Measurements from ENCODE around the gene PRRC1.
A peak's percentile ranks its signal among the peaks of the same experiment; 100 is the strongest.

The PRRC1 gene

DNA sequence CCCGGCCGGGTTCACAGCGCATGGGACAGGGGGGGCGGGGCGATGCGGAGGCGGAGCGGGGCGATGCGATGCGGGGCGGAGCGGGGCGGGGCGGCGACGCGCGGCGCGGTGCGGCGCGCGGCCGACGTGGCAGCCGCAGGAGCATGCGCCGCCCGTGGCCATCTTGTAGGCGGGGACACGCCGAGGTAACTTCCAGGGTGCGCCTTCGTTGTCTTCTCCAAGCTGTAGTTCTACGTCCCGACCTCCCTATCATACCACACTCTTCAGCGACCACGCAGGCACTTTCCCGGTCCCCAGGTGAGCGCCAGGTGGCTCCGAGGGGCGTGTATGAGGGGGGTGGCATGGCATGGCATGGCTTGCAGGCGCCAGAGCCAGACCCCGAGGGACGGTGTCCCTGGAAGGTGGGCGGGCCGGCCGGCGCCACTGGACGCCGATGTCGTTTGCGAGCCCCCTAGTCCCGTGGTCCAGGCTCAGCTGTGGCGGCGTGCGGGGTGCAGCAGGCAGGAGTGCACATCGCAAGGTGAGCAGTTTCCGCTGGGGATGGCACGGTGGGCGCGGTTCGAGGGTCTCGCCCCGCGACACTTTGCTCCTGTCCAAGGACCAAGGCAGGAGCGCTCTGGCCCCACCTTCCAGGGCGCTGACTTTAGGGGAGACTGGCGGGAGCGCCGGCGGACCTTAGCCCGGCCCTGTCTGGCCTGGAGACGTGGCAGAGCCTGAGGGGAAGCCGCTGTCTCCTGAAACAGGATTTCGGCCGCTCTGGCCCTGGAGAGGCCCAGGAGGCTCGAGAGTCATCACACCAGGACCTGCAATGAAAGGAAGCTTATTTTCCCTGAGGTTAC is at the start of gene PRRC1:
TSS of gene PRRC1 (plus strand) at position 161 of the 839 bp plus-strand sequence. CDS start 5,840 bp downstream, outside the sequence.
- peak; percentile 49 to 65 for DNase-seq (ENCODE audit: low read depth in 2 of 2, low spot score in 1 of 2)

GRCh38 chr5:127471211-127471610 is 46.2 kb upstream of the PRRC1 start:
- DNase-seq (ENCODE audit: low read depth in 2 of 2, low spot score in 1 of 2) = no peak

- DNase-seq (ENCODE audit: low read depth in 2 of 2, low spot score in 1 of 2) = no peak
Observed at GRCh38 chr5:127472700-127473099, 44.7 kb upstream of the PRRC1 start.

DNA sequence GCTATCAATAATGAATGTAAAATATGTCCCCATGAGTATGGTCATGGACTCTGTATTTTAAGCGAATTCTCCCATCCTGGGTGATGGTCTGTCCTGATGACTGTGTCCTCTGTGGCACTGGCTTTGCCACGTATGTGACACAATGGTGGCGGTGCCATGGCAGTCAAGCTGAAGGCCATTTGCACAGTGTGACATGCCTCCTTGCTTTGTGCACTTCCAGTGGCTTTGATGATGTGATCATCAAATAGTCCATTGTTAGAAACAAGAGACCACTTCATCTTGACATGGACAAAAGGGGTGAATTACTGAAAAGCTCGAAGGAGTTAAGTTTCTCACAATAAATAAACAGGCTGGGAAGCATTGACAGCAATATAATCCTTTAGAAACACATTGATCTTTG is 31.0 kb upstream of the PRRC1 start:
- no peak for DNase-seq (ENCODE audit: low read depth in 2 of 2, low spot score in 1 of 2)

DNA sequence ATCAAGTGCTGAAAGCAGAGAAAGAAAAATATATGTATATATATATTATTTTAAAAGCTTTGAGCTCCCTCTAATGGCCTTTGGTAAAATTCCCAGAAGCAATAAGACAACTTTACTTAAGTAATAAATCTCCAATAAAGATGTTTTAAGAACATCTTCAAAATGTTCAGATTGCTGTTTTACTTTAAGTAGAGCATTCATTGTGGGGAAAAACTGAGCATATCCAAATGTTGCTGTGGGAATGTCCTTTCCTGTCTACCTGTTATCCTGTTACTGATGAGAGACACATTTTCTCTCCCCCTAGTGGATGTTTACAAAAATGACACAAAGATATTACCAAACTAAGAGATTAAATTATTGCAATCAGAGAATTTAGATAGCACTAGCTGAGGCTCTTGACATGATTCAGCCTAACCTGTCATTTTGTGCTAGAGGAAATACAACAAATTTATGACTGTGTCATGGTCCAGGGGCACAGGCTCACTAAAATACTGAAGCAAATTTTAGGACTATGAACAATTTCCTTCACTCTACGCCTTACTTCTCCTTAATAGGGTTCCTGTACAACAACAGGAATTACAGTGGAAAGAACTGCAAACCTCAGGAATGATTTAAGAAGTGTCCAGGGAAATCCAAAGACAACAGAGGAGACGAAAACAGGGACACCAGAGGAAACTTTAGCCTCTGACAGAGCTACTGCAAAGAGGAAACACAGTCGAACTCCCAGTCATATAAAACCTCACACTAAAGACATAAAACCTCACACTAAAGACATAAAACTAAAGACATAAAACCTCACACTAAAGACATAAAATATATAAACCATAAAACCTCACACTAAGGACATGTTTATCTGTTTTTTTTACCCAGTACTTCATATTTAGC is 24.3 kb upstream of the PRRC1 start:
- no peak for DNase-seq (ENCODE audit: low read depth in 2 of 2, low spot score in 1 of 2)

- DNase-seq (ENCODE audit: low read depth in 2 of 2, low spot score in 1 of 2) = no peak
Observed at GRCh38 chr5:127498548-127498947, 18.9 kb upstream of the PRRC1 start.

DNA sequence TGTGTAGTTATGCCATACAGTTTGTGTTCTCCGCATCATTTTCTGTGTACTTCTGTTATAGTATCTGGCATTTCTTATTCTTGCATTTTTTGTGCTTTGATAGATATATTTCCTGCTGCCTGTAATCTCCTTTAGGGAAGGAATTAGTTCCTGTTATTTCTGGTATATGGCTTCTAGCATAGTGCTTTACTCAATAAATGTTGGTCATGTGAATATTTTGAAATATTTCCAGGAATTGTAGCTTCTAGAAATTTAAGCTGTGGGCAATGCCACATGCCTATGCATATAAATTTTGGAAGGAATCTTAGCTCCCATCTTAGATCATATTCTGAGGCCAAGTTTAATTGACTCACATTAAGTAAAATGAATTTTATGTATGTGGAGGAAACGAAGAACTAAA is 11.5 kb upstream of the PRRC1 start:
- DNase-seq (ENCODE audit: low read depth in 2 of 2, low spot score in 1 of 2) = no peak

- DNase-seq (ENCODE audit: low read depth in 2 of 2, low spot score in 1 of 2) = no peak
Observed at GRCh38 chr5:127506616-127507015, 10.8 kb upstream of the PRRC1 start.

DNA sequence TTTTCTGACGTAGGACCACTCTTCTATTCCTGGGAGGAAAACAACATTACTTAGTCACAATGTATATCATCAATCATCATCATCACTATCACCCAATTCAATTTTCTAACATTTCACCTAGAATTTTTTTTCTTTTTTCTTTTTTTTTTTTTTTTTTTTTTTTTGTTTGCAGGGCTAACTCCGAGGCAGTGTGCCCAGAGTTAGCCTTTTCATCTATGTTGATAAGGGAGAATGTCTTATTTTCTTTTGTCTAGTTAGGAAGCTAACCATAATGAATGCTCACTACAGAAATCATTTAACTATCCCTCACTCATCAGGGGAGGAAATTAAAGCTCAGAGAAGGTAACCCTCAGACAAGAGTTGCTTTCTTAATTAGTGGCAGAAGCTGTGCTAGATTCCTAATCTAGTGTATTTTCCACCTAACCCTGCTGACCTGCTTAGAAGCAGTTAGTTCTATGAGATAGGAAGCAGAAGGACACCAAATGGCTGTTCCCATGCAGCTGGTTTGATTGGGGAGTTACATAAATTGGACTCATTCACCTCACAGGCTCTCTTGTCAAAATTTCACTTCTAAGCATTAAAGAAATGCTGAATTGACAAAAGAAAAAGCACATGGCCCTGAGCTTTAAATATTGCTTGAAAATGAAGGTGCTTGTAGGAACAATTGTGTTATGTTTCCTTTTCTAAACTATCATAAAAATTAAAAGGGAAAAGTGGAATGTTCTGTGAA is 8.6 kb upstream of the PRRC1 start:
- no peak for DNase-seq (ENCODE audit: low read depth in 2 of 2, low spot score in 1 of 2)

- no peak for DNase-seq (ENCODE audit: low read depth in 2 of 2, low spot score in 1 of 2)
Observed at GRCh38 chr5:127513408-127513970, 4.0 kb upstream of the PRRC1 start.

DNA sequence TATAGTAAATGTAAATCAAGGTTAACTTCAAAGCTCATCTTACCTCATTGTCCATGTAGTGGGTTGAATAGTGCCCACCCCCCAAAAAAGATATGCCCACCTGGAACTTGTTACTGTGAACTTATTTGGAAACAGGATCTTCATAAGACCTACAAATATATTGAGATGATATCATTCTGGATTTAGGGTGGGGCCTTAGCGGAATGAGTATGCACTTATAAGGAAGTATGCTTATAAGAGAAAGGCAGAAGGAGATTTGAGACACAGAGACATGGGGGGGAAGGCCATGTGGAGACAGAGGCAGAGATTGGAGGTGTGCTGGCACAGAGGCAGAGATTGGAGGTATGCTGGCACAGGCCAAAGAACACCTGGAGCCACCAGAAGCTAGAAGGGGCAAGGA is 2.6 kb upstream of the PRRC1 start:
- no peak for DNase-seq (ENCODE audit: low read depth in 2 of 2, low spot score in 1 of 2)

DNA sequence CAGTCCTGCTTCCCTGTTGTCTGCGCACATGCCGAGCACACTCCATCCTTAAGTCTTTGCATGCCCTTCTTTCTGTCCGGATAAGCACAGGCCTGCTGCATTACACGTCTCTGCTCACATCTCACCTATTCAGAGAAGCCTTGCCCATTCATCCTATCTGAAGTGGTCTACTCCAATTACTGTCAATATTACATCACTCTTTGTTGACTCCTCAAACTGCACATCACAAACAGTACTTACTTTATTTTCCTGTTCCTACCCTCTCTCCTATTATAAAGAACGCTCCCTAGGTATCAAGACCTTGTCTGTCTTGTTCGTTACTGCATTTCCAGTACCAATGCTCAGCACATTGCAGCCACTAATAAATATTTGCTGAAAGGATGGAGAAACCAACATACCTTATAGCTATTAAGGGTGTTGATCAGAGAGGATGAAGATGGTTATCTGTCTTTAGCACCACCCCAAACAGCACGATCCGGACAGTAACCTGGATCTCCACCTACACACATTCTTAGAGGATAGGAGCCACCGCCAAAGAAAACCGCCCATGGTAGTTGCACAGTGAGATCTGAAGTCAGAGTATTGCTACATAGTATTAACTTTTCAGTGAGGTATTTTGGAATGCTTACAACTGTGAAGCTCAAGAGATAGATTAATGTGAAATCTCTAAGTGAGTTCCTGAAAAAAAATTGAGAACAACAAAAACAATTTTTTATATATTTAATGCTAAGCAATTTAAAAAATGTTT is 1.6 kb upstream of the PRRC1 start:
- no peak for DNase-seq (ENCODE audit: low read depth in 2 of 2, low spot score in 1 of 2)

- DNase-seq (ENCODE audit: low read depth in 2 of 2, low spot score in 1 of 2) = no peak
Observed at GRCh38 chr5:127517110-127517479, 345 bp upstream of the PRRC1 start.

- no peak for DNase-seq (ENCODE audit: low read depth in 2 of 2, low spot score in 1 of 2)
Observed at GRCh38 chr5:127518319-127518621, 830 bp downstream of the PRRC1 start.

DNA sequence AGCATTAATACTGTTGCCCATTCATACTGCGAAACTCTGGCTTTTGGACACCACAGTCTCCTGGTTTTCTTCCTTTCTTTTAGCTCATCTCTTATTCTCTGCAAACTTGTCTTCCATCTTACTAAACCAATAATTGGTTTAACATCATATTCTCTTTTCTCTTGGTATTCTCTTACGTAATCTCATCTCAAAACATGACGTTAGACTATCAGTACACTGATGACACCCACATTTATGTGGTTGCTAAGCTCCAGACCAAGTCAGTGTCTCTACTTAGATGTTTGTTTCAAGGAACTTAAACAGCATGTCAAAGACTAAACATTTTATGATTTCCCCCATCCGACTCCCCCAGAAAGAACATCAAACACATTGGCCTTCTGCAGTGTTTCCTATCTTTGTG is 2.1 kb downstream of the PRRC1 start:
- DNase-seq (ENCODE audit: low read depth in 2 of 2, low spot score in 1 of 2) = no peak

GRCh38 chr5:127521138-127521770 is 3.8 kb downstream of the PRRC1 start:
- DNase-seq (ENCODE audit: low read depth in 2 of 2, low spot score in 1 of 2) = no peak

DNA sequence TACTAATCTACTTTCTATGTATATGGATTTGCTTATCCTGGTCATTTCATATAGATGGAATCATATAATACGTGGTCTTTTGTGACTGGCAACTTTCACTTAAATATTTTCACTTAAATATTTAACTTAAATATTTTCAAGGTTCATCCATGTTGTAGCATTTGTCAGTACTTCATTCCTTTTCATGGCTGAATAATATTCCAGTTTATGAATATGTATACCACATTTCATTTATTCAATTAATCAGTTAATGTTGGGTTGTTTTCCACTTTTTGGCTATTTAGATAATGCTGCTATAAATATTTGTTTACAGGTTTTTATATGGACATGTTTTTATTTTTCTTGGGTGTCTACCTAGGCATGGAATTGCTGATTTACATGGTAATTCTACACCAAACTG is 7.7 kb downstream of the PRRC1 start:
- DNase-seq (ENCODE audit: low read depth in 2 of 2, low spot score in 1 of 2) = no peak

GRCh38 chr5:127529904-127530682 is 12.7 kb downstream of the PRRC1 start:
- DNase-seq (ENCODE audit: low read depth in 2 of 2, low spot score in 1 of 2) = no peak

DNA sequence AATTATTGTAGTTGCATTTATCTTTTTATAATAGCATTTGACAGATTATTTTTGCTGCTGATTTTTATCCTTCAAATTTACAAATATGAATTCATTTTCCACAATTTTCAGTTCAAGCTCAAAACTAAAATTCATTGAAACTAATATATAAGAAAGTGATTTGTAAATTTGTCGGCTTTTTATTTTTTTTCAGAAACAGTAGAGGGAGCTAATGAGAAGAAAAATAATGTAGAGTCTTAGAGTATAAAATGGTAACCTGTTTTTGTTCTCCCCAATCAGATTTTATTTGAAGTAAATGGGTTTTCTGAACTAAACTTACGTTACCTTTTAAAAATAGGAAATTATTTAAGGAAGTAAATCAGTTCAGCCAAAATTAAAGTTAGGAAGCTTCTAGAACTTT is 19.2 kb downstream of the PRRC1 start:
- DNase-seq (ENCODE audit: low read depth in 2 of 2, low spot score in 1 of 2) = no peak
